ENCODE results near the gene ABTB2.

ABTB2 gene

DNA sequence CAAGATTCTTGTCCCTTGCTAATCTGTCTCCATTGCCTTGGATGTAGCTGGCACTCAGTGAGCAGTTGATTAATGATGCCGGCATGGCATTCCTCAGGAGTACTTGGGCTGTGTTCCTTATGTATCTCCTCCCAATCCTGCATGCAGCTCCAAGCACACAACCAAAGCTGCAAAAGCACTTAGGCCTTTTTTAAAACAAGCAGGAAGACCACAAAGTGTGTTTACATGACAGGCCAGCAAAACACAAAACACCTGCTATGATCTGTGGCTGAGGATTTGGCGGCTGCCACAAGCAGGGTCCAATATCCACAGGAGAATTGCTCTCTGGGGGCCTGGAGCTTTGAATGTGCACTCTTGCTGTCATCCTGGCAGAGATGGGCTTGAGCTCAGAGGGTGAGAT lies 8.9 kb downstream of the ABTB2 start:
- Histone ChIP-seq H3K4me3 (ENCODE audit: low read depth, low read length) (no peak overlapping the region), H3K36me3 (ENCODE audit: control insufficient read depth, insufficient read depth, low read length) (no peaks in the 10 kb centered on the region), H3K4me1 (ENCODE audit: control insufficient read depth, insufficient read depth, low read length) (no peaks in the 10 kb centered on the region), H3K27me3 (ENCODE audit: control insufficient read depth, insufficient read depth, low read length) (no peaks in the 10 kb centered on the region), H3K9me3 (ENCODE audit: control insufficient read depth, insufficient read depth, low read length) (no peaks in the 10 kb centered on the region), H3K9ac (ENCODE audit: low read depth, low read length) (no peak overlapping the region)

DNA sequence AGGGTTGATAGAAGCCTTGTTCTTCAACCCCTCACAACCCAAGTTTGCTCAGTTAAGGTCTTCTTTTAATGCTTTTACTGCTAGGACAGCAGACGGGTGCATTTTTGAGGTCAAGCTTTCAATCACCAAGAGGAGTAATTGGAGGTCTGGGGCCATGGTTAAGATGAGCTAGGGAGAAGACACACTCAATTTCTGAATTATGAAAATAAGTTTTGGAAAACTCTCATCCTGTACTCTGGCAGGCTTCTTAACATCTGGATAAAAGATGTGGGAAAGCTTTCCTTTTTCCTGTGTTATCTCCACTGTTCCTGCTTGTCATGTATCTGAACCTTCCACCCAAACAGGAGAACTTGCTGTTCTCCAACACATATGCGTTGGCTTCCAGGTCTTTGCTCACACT lies 9.7 kb downstream of the ABTB2 start:
- Histone ChIP-seq H3K36me3 (ENCODE audit: control insufficient read depth, insufficient read depth, low read length) (no peaks in the 10 kb centered on the region), H3K9me3 (ENCODE audit: control insufficient read depth, insufficient read depth, low read length) (no peaks in the 10 kb centered on the region), H3K4me3 (ENCODE audit: low read depth, low read length) (no peak overlapping the region), H3K4me1 (ENCODE audit: control insufficient read depth, insufficient read depth, low read length) (no peaks in the 10 kb centered on the region), H3K9ac (ENCODE audit: low read depth, low read length) (no peak overlapping the region), H3K27me3 (ENCODE audit: control insufficient read depth, insufficient read depth, low read length) (no peaks in the 10 kb centered on the region)

DNA sequence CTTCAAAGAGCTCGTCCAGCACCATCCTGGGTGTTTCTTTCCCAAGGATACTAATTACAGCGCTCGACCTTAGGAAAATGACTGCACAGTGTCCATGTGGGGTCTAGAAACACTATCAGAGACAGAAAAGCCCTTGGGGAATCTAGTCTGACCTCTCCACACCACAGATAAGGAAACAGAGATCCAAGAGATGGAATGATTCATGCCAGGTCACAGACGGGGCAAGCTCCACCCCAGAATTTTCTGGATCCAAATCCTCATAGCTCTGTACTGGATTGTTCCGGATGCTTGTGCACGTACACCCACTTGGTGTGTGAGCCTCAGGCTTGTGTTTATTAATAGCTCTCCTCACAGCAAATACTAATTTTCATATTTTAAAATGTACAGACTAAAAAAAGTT lies 11.3 kb downstream of the ABTB2 start:
- Histone ChIP-seq H3K27me3 (ENCODE audit: control insufficient read depth, insufficient read depth, low read length) (no peaks in the 10 kb centered on the region), H3K9ac (ENCODE audit: low read depth, low read length) (no peak overlapping the region)

DNA sequence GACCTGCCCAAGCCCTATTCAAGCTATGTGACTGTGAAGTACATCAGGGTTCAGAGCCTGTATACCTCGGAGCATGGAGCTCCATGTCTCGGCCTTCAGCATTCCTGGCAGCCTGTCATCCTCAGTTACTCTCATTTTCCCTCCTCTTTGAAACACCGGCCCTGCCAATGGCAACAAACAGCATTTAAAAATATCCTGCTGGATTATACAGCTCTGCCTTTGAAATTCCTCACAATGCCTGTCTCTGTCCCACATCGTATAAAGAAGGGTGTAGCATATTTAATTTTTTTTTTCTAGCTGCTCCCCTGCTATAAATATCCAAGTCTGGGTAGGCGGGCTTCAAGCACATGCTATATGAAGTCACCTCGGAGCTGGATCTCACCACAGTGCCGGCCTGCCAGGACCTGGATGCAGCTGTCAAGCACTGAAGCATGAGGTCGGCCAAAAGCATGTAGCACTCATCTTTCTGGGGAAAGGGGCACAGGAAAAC lies 11.8 kb downstream of the ABTB2 start:
- Histone ChIP-seq H3K36me3 (ENCODE audit: control insufficient read depth, insufficient read depth, low read length) (no peaks in the 10 kb centered on the region), H3K4me1 (ENCODE audit: control insufficient read depth, insufficient read depth, low read length) (no peaks in the 10 kb centered on the region), H3K27me3 (ENCODE audit: control insufficient read depth, insufficient read depth, low read length) (no peaks in the 10 kb centered on the region), H3K4me3 (ENCODE audit: low read depth, low read length) (no peak overlapping the region), H3K9me3 (ENCODE audit: control insufficient read depth, insufficient read depth, low read length) (no peaks in the 10 kb centered on the region), H3K9ac (ENCODE audit: low read depth, low read length) (no peak overlapping the region)

More for the DNA sequence above, 11.3 kb downstream of the ABTB2 start:
- Histone ChIP-seq H3K9me3 (ENCODE audit: control insufficient read depth, insufficient read depth, low read length) (no peaks in the 10 kb centered on the region), H3K36me3 (ENCODE audit: control insufficient read depth, insufficient read depth, low read length) (no peaks in the 10 kb centered on the region), H3K4me3 (ENCODE audit: low read depth, low read length) (no peak overlapping the region), H3K4me1 (ENCODE audit: control insufficient read depth, insufficient read depth, low read length) (no peaks in the 10 kb centered on the region)

DNA sequence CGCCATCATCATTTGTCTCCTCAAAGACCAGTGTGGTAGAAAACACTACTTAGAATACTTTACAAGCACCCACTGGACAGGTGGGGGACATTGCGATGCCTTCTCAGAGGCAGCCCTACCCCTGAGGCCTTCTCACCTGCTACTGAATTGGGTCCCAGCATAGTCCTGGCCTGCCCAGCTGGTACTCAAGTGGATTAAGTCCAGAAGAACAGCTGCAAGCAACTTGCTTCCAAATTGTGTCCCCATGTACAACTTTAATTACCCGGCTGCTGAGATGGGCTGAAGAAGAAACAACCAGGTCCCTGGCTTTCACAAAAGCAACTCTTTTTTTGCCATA lies 12.3 kb downstream of the ABTB2 start:
- Histone ChIP-seq H3K9me3 (ENCODE audit: control insufficient read depth, insufficient read depth, low read length) (no peaks in the 10 kb centered on the region), H3K27me3 (ENCODE audit: control insufficient read depth, insufficient read depth, low read length) (no peaks in the 10 kb centered on the region), H3K4me3 (ENCODE audit: low read depth, low read length) (no peak overlapping the region), H3K36me3 (ENCODE audit: control insufficient read depth, insufficient read depth, low read length) (no peaks in the 10 kb centered on the region), H3K4me1 (ENCODE audit: control insufficient read depth, insufficient read depth, low read length) (no peaks in the 10 kb centered on the region), H3K9ac (ENCODE audit: low read depth, low read length) (no peak overlapping the region)

DNA sequence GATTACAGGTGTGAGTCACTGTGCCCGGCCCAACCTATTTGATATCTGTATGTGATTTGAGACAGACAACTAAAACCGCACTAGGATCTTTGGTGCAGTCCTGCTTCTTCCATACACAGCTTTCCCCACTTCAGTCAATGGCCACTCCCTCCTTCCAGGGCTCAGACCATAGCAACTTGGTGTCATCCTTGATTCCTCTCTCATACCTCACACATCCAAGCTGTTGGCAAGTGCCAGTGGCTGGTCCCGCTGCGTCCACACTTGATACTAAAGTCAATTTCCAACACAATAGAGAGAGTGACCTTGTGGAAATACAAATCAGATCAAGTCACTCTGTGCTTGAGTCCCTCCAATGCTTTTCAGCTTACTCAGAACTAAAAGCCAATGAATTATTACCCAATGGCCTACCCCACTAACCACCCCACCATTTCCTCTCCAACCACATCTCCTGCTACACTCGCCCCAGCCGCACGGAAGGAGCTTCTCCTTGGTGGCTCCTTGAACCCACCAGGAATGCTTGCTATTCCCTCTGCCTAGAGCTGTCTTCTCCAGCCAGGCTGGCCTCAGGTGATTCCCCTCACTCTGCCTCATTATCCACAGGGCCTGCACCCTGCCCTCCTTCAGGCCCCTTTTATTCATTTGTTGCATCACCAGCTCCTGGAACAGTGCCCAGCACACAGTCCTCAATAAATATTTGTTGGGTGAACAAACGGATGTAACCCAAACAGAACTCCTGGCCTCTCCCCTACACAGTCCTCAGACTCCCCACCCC lies 12.9 kb downstream of the ABTB2 start:
- Histone ChIP-seq H3K4me1 (ENCODE audit: control insufficient read depth, insufficient read depth, low read length) (no peaks in the 10 kb centered on the region), H3K9me3 (ENCODE audit: control insufficient read depth, insufficient read depth, low read length) (no peaks in the 10 kb centered on the region), H3K9ac (ENCODE audit: low read depth, low read length) (no peak overlapping the region), H3K27me3 (ENCODE audit: control insufficient read depth, insufficient read depth, low read length) (no peaks in the 10 kb centered on the region), H3K36me3 (ENCODE audit: control insufficient read depth, insufficient read depth, low read length) (no peaks in the 10 kb centered on the region), H3K4me3 (ENCODE audit: low read depth, low read length) (no peak overlapping the region)

DNA sequence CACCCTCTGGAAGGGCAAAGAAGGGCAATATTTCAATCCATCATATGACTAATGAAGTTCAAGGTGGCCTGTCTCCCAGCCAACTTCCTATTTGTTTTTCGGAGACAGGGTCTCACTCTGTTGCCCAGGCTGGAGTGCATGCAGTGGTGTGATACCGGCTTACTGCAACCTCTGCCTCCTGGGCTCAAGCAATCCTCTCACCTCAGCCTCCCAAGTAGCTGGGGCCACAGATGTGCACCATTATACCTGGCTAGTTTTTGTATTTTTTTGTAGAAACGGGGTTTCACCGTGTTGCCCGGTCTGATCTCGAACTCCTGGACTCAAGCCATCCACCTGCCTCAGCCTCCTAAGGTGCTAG lies 13.4 kb downstream of the ABTB2 start:
- no peak overlapping the region for H3K4me3 ChIP-seq (ENCODE audit: low read depth, low read length)
- H3K36me3 ChIP-seq (ENCODE audit: control insufficient read depth, insufficient read depth, low read length): no peaks in the 10 kb centered on the region
- H3K9ac ChIP-seq (ENCODE audit: low read depth, low read length): no peak overlapping the region

DNA sequence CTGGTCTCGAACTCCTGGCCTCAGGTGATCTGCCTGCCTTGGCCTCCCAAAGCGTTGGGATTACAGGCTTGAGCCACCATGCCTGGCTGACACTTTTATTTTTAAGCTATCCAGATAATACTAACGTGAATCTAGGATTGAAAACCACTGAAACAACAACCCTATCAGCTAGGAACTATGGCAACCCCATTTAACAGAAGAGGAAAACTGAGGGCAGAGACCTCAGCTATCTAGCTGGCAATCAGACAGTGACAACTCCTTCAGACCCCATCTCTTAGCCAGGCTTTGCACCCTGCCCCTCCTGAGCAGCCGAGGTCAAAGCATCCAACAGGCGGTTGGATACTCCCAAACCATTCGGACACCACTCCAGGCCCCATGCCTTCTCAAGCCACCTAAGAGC lies 14.1 kb downstream of the ABTB2 start:
- Histone ChIP-seq H3K27me3 (ENCODE audit: control insufficient read depth, insufficient read depth, low read length) (no peaks in the 10 kb centered on the region), H3K4me1 (ENCODE audit: control insufficient read depth, insufficient read depth, low read length) (no peaks in the 10 kb centered on the region)

More for the DNA sequence above, 13.4 kb downstream of the ABTB2 start:
- Histone ChIP-seq H3K9me3 (ENCODE audit: control insufficient read depth, insufficient read depth, low read length) (no peaks in the 10 kb centered on the region), H3K4me1 (ENCODE audit: control insufficient read depth, insufficient read depth, low read length) (no peaks in the 10 kb centered on the region), H3K27me3 (ENCODE audit: control insufficient read depth, insufficient read depth, low read length) (no peaks in the 10 kb centered on the region)

DNA sequence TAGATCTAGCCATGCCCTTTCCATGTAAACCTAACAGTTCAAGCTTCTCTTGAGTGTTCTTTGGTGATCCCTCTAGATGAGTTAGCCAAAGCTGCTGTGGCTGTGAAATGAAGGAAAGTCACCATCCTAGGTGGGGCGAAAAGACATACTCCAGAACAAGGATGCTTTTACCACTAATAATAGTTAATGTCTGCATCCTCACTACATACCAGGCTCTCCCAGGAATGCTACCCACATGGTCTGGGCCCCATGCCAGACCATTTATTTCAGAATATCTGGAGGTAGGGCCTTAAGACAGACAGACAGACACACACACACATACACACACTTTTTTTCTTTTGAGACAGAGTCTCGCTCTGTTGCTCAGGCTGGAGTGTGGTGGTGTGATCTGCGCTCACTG lies 14.7 kb downstream of the ABTB2 start:
- H3K36me3 ChIP-seq (ENCODE audit: control insufficient read depth, insufficient read depth, low read length): no peaks in the 10 kb centered on the region
- H3K9ac ChIP-seq (ENCODE audit: low read depth, low read length): no peak overlapping the region
- H3K4me1 ChIP-seq (ENCODE audit: control insufficient read depth, insufficient read depth, low read length): no peaks in the 10 kb centered on the region
- H3K9me3 ChIP-seq (ENCODE audit: control insufficient read depth, insufficient read depth, low read length): no peaks in the 10 kb centered on the region
- no peak overlapping the region for H3K4me3 ChIP-seq (ENCODE audit: low read depth, low read length)
- H3K27me3 ChIP-seq (ENCODE audit: control insufficient read depth, insufficient read depth, low read length): no peaks in the 10 kb centered on the region

More for the DNA sequence above, 14.1 kb downstream of the ABTB2 start:
- no peak overlapping the region for H3K4me3 ChIP-seq (ENCODE audit: low read depth, low read length)
- no peaks in the 10 kb centered on the region for H3K9me3 ChIP-seq (ENCODE audit: control insufficient read depth, insufficient read depth, low read length)
- no peak overlapping the region for H3K9ac ChIP-seq (ENCODE audit: low read depth, low read length)
- no peaks in the 10 kb centered on the region for H3K36me3 ChIP-seq (ENCODE audit: control insufficient read depth, insufficient read depth, low read length)

DNA sequence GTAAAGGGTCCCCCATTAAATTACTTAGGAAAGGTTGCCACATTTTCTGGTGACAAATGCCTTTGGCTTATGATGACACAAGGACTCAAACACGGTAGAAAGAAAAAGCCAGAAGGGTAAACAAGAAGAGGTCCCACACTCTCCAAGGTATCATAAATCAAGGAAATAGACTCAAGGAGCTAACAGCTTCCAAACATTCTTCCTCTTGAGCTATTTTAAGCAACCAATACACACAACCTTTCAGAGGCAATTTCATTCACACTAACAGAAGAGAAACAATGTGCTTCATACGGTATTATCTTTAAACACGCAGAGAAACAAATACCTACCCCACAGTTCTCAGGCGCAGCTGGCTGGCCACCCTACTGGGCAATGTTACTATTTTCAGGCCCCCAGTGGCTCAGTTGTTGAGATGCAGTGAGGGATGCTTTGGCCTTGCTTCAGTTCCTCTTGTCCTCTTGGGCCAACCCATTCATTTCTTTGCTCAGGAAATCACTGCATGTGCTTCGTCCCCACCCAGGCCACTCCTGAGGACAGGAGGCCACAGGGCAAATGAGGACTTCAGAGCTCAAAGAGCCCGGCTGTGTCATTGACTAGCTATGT lies 15.8 kb downstream of the ABTB2 start:
- Histone ChIP-seq H3K9me3 (ENCODE audit: control insufficient read depth, insufficient read depth, low read length) (no peaks in the 10 kb centered on the region), H3K4me1 (ENCODE audit: control insufficient read depth, insufficient read depth, low read length) (no peaks in the 10 kb centered on the region), H3K4me3 (ENCODE audit: low read depth, low read length) (no peak overlapping the region), H3K36me3 (ENCODE audit: control insufficient read depth, insufficient read depth, low read length) (no peaks in the 10 kb centered on the region), H3K27me3 (ENCODE audit: control insufficient read depth, insufficient read depth, low read length) (no peaks in the 10 kb centered on the region), H3K9ac (ENCODE audit: low read depth, low read length) (no peak overlapping the region)

DNA sequence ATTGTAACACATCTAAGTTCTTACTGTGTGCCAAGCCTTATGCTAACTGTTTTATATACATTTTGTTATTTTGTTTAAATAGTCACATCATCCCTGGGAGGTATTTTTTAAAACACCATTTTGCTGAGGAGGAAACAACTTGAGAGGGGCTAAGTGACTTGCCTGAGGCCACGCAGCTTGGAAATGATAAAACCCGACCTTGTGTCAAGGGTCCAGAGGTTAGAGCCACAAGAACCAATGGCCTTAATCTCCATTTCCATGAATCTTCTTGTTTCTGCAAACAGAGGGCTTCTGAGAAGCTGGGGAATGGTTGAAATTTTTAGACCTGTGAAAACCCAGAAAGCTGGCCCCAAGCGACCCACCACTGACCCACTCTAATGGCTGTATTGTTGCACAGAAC lies 16.7 kb downstream of the ABTB2 start:
- no peaks in the 10 kb centered on the region for H3K36me3 ChIP-seq (ENCODE audit: control insufficient read depth, insufficient read depth, low read length)
- H3K9ac ChIP-seq (ENCODE audit: low read depth, low read length): no peak overlapping the region
- H3K27me3 ChIP-seq (ENCODE audit: control insufficient read depth, insufficient read depth, low read length): no peaks in the 10 kb centered on the region
- H3K4me3 ChIP-seq (ENCODE audit: low read depth, low read length): no peak overlapping the region
- no peaks in the 10 kb centered on the region for H3K4me1 ChIP-seq (ENCODE audit: control insufficient read depth, insufficient read depth, low read length)
- no peaks in the 10 kb centered on the region for H3K9me3 ChIP-seq (ENCODE audit: control insufficient read depth, insufficient read depth, low read length)

DNA sequence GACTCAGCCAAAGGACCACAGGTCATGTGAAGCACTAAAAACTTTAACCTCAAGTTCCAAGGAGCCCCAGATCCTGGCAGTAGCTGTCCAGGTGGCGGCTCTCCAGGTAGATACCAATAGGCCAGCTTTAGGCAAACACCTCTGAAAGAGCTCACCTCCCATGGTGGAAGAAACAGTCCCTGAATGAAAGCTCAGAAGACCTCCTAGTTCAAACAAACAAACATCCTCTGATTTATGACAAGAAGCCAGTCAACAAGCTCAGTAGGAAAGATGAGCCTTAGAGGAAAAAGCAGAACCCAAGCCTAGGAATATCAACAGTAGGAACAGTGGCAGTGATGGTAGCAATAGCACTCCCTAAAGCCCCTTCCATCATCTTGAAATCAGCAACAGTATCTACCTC lies 17.2 kb downstream of the ABTB2 start:
- H3K36me3 ChIP-seq (ENCODE audit: control insufficient read depth, insufficient read depth, low read length): no peaks in the 10 kb centered on the region
- H3K4me1 ChIP-seq (ENCODE audit: control insufficient read depth, insufficient read depth, low read length): no peaks in the 10 kb centered on the region
- H3K9me3 ChIP-seq (ENCODE audit: control insufficient read depth, insufficient read depth, low read length): no peaks in the 10 kb centered on the region
- H3K27me3 ChIP-seq (ENCODE audit: control insufficient read depth, insufficient read depth, low read length): no peaks in the 10 kb centered on the region
- H3K9ac ChIP-seq (ENCODE audit: low read depth, low read length): no peak overlapping the region
- no peak overlapping the region for H3K4me3 ChIP-seq (ENCODE audit: low read depth, low read length)
